Loucy (cell line): Measurements from ENCODE around the gene HMCES.

Source experiments
- H2AFZ ChIP-seq: fragments of 200-600 bp; sonication (generic); 2 replicates; pipeline ENCODE4 v1.6.0; 2016; ENCODE audit warnings: antibody characterized with exemption, mild to moderate bottlenecking, low read length, moderate library complexity
- H3F3A ChIP-seq: fragments of 200-600 bp; 2 replicates; pipeline ENCODE4 v1.6.0; 2016; ENCODE audit warnings: antibody characterized with exemption, low read depth, mild to moderate bottlenecking
- H3K27me3 ChIP-seq: fragments of 200-600 bp; sonication (generic); 2 replicates; pipeline ENCODE4 v1.6.1; 2014; ENCODE audit warnings: low read length, mild to moderate bottlenecking; ENCODE audit not compliant: insufficient read depth, poor library complexity, severe bottlenecking
- H3K36me3 ChIP-seq: fragments of 200-600 bp; sonication (generic); 2 replicates; pipeline ENCODE4 v1.6.1; 2016; ENCODE audit warnings: low read length; ENCODE audit not compliant: insufficient read depth
- H3K4me1 ChIP-seq: fragments of 200-600 bp; sonication (generic); 2 replicates; pipeline ENCODE4 v1.5.1; 2014; ENCODE audit warnings: low read length, mild to moderate bottlenecking; ENCODE audit not compliant: insufficient read depth, poor library complexity, severe bottlenecking
- H3K4me2 ChIP-seq: fragments of 200-600 bp; sonication (generic); 2 replicates; pipeline ENCODE4 v1.6.0; 2014; ENCODE audit warnings: antibody characterized with exemption, low read length, low read depth, mild to moderate bottlenecking; ENCODE audit not compliant: poor library complexity, severe bottlenecking
- H3K4me3 ChIP-seq: fragments of 200-600 bp; sonication (generic); 2 replicates; pipeline ENCODE4 v1.5.1; 2014; ENCODE audit warnings: low read length, mild to moderate bottlenecking, mixed read lengths; ENCODE audit not compliant: poor library complexity, severe bottlenecking
- H3K79me2 ChIP-seq: fragments of 200-600 bp; sonication (generic); 2 replicates; pipeline ENCODE4 v1.6.1; 2014; ENCODE audit warnings: low read length; ENCODE audit not compliant: insufficient read depth
- H3K9ac ChIP-seq: fragments of 200-600 bp; sonication (generic); 2 replicates; pipeline ENCODE4 v1.6.0; 2014; ENCODE audit warnings: mild to moderate bottlenecking, low read depth, low read length, moderate library complexity; ENCODE audit not compliant: poor library complexity, severe bottlenecking
- H3K9me2 ChIP-seq: fragments of 200-600 bp; sonication (generic); replicated peaks from 2 replicates; pipeline ENCODE4 v1.6.1; 2016; ENCODE audit warnings: low read depth, low read length, mixed read lengths
- H3K9me3 ChIP-seq: fragments of 200-600 bp; sonication (generic); 2 replicates; pipeline ENCODE4 v1.6.1; 2014; ENCODE audit warnings: mild to moderate bottlenecking, antibody characterized with exemption, low read length, low read depth; ENCODE audit not compliant: insufficient read depth
- H4K20me1 ChIP-seq: fragments of 200-600 bp; sonication (generic); 2 replicates; pipeline ENCODE4 v1.6.0; 2014; ENCODE audit warnings: antibody characterized with exemption, low read length, mild to moderate bottlenecking; ENCODE audit not compliant: insufficient read depth, poor library complexity, severe bottlenecking
- CTCF ChIP-seq: fragments of 200-600 bp; sonication (generic); conservative IDR thresholded peaks from 2 replicates; pipeline ENCODE4 v1.5.1; 2014; ENCODE audit warnings: mild to moderate bottlenecking, antibody characterized with exemption, low read length
- EZH2phosphoT487 ChIP-seq: fragments of 200-600 bp; IDR thresholded peaks from 2 replicates; pipeline ENCODE4 v1.6.1; 2018; ENCODE audit warnings: antibody characterized with exemption, mild to moderate bottlenecking, moderate library complexity, borderline replicate concordance

Gene HMCES

GRCh38 chr3:129315223-129315997 is 36.7 kb downstream of the HMCES start:
- H3K36me3 ChIP-seq: no peaks in the 10 kb centered on the region
- H3K4me1 ChIP-seq: peaks cover 43% of the 10 kb centered on the region
- peaks cover 7% of the 10 kb centered on the region for H3K27me3 ChIP-seq
- 0 out of 2 replicates have a peak, but pooled peaks cover 5% of the 10 kb centered on the region for H3F3A ChIP-seq
- peaks cover 59% of the 10 kb centered on the region for H3K79me2 ChIP-seq
- H3K9ac ChIP-seq: peak overlapping the region; percentile 99
- H4K20me1 ChIP-seq: peaks cover 27% of the 10 kb centered on the region
- H3K9me3 ChIP-seq: no peaks in the 10 kb centered on the region
- peak overlapping the region; percentile 93 for H3K4me3 ChIP-seq
- no peaks in the 10 kb centered on the region for H3K9me2 ChIP-seq
- no peak overlapping the region for H2AFZ ChIP-seq
- H3K4me2 ChIP-seq: peak overlapping the region; percentile 93
- no peak for TF ChIP-seq CTCF
- no peak for TF ChIP-seq EZH2phosphoT487

GRCh38 chr3:129315998-129316247 is 37.3 kb downstream of the HMCES start:
- H3K4me3 ChIP-seq: peak overlapping the region; percentile 93
- H3K36me3 ChIP-seq: peaks cover 4% of the 10 kb centered on the region; the same call in 1 of the 2 replicates
- TF ChIP-seq CTCF: no peak
- no peak for TF ChIP-seq EZH2phosphoT487
- 0 out of 2 replicates have a peak, but pooled peaks cover 5% of the 10 kb centered on the region for H3F3A ChIP-seq
- peaks cover 27% of the 10 kb centered on the region for H4K20me1 ChIP-seq
- no peaks in the 10 kb centered on the region for H3K9me2 ChIP-seq
- peak overlapping the region; percentile 93 for H3K4me2 ChIP-seq
- peaks cover 59% of the 10 kb centered on the region for H3K79me2 ChIP-seq
- peak overlapping the region; percentile 99 for H3K9ac ChIP-seq
- peaks cover 7% of the 10 kb centered on the region for H3K27me3 ChIP-seq
- H3K9me3 ChIP-seq: no peaks in the 10 kb centered on the region
- no peak overlapping the region for H2AFZ ChIP-seq
- H3K4me1 ChIP-seq: peaks cover 43% of the 10 kb centered on the region

- peak overlapping the region; percentile 99 for H3K9ac ChIP-seq
- H3K4me2 ChIP-seq: peak overlapping the region; percentile 93
Observed at GRCh38 chr3:129316248-129317013, 37.8 kb downstream of the HMCES start.

More at GRCh38 chr3:129316248-129317013, 37.8 kb downstream of the HMCES start:
- Histone ChIP-seq H3K4me1 (peaks cover 43% of the 10 kb centered on the region), H3K9me3 (no peaks in the 10 kb centered on the region), H3K9me2 (no peaks in the 10 kb centered on the region), H3F3A (0 out of 2 replicates have a peak, but pooled peaks cover 5% of the 10 kb centered on the region), H3K27me3 (peaks cover 7% of the 10 kb centered on the region), H2AFZ (peak overlapping the region; percentile 95), H3K79me2 (peaks cover 59% of the 10 kb centered on the region), H3K4me3 (peak overlapping the region; percentile 93), H4K20me1 (peaks cover 27% of the 10 kb centered on the region), H3K36me3 (peaks cover 4% of the 10 kb centered on the region; the same call in 1 of the 2 replicates)
- peak; percentile 71 for TF ChIP-seq CTCF
- TF ChIP-seq EZH2phosphoT487: no peak
